HG03558 (cell line): ENCODE measurements around the gene NUDT21.
A peak's percentile ranks its signal among the peaks of the same experiment; 100 is the strongest.

Experiments used
- ATAC-seq: cut with Tn5 transposase; IDR thresholded peaks from one replicate; pipeline ENCODE4 v1.9.1; 2021; ENCODE audit warnings: moderate number of reproducible peaks; ENCODE audit not compliant: unreplicated experiment; ENCODE audit errors: extremely low read depth

NUDT21 gene

GRCh38 chr16:56463153-56463552 is 12.0 kb upstream of the NUDT21 start:
- no peak for ATAC-seq

DNA sequence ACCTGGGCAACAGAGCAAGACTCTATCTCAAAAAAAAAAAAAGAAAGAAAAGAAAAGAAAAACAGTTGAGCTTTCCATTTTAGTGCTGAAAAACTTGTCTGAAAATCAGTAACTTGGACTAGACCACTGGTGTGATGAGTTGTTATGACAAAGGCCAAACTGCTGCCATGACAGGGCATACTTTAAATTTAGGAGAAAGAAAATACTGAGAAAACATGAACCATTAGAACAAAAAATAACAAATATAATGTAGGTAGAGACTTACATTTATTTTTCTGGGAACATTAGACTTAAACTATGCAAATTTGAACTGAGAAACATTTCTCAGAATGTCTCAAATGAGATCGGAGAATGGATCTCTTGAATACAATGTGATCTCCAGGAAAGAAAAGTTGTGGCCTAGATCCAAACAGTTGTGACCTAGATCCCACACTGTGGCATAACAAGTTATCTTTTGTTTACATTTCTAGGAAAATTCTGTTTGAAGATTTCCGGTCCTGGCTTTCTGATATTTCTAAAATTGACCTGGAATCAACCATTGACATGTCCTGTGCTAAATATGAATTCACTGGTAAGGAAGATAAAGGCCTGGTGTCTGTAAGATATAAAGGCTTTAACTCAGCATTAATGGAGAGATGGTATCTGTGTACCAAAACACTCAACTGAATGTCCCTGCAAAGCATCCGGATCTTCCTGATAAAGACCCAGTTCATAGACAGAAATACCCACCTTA is 11.1 kb upstream of the NUDT21 start:
- no peak for ATAC-seq

DNA sequence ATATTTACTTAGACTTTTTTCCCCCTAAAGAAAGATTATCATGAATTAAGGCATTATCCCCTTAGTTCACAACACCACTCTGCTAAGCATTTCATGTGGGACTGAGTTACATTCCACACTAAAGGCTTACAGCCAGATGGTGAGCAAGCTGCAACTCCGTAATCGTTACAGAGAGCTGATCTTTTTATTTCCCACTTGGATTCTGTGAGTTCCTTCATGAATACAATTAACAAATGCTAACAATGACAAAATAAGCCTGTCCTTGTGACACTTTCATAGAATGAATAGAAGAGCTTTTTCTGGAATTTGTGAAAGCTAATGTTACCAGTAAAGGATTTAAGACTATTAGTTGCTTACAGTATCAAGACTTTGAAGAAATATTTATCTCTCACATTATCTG is 9.0 kb upstream of the NUDT21 start:
- no peak for ATAC-seq

GRCh38 chr16:56457927-56458470 is 6.9 kb upstream of the NUDT21 start:
- no peak for ATAC-seq

- ATAC-seq, result peak; percentile 5
Measured at GRCh38 chr16:56451753-56452689, 889 bp upstream of the NUDT21 start.

GRCh38 chr16:56450275-56450985 is 702 bp downstream of the NUDT21 start:
- no peak for ATAC-seq

DNA sequence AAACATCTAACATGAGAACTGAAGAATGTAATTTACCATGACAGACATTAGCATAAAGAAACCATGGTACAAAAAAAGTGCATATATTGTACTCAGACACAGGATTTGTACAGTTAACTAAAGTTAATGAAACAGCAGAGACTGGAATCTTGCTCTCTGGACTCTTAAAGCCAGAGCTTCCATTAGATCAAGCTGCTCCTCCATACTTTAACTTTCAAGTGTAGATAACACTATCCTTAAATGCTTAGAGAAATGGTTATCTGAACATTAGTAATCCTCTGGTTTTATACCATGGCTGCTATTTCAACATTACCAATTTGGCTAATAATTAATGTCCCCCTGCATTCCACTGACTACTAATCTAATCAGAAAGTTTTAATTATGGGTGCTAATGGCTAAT is 3.1 kb downstream of the NUDT21 start:
- no peak for ATAC-seq

DNA sequence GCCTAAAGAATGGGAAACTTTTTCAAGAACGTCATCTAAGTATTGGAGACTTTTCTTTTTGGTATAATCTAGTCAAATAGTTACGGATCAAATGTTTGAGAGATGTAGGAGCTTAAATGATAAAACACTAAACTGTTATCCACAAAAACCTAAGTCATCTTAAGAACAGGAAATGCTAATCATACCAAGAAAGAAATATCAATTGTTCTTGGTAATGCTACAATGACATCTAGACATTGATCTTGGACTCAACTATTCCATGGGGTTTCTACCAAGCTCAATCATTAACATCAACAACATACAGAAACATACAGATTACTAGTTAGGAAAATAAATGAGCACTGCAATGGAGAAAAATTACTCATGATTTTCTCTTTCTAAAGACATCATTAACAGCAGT is 3.8 kb downstream of the NUDT21 start:
- ATAC-seq, result no peak

GRCh38 chr16:56438038-56438437 is 13.1 kb downstream of the NUDT21 start:
- ATAC-seq, result no peak

- no peak for ATAC-seq
Measured at GRCh38 chr16:56436258-56436657, 14.9 kb downstream of the NUDT21 start.

- ATAC-seq, result no peak
Measured at GRCh38 chr16:56428091-56428490, 23.0 kb downstream of the NUDT21 start.

DNA sequence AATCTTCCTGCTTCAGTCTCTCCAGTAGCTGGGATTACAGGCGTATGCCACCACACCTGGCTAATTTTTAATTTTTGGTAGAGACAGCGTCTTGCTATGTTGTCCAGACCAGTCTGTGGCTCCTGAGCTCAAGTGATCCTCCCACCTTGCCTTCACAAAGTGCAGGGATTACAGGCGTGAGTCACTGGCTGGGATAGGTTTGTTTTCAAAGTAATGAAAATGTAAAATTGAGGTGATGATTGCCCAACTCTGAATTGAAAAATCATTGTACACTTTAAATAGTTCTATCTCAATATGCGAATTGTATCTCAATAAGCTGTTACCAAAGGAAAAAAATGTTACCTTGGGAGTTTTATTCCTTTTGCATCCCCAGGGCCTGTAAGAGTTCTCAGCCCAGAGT is 24.5 kb downstream of the NUDT21 start:
- ATAC-seq, result no peak

DNA sequence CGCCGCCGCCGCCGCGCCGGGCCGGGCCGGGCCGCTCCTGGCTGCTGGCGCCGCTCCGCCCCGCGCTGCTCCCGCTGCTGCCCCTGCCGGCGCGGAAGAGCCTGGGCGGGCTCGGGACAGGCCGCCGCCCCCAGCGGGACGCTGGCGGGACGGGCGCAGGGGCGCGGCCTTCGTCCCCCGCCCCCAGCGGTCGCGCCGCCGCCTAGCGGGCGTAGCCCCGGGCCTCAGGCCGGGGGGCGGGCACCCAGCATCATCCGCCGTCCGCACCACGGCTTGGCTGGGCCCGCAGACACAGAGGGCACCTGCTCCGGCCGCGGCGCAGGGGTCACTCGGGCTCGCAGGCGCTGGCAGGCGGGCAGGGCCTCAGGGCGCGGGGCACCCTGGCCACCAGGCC is 25.7 kb downstream of the NUDT21 start, which contains the start of gene AMFR:
Gene AMFR, minus strand, starts transcription at position 107 of the 394 bp plus-strand sequence. CDS start 218 bp downstream, outside the sequence.
- ATAC-seq, result peak; percentile 53

GRCh38 chr16:56424791-56425438 is 26.2 kb downstream of the NUDT21 start:
- ATAC-seq, result peak; percentile 22

DNA sequence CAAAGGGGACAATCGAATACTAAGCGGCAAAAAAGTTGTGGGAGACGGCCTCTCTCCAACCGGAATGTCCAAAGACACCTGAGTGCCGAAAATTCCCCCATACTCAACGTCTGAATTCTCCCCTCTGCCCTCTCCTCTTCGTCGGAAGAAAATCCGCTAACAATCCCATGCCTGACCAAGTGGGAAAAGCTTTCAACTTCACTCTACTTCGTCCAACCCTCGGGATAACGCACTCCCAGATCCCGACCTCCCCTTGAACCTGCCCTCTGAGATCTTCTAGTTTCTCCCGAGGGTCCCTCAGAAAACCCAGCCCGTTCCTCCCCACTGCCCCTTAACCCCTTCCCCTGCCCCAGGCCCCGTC is 26.7 kb downstream of the NUDT21 start:
- ATAC-seq, result no peak

DNA sequence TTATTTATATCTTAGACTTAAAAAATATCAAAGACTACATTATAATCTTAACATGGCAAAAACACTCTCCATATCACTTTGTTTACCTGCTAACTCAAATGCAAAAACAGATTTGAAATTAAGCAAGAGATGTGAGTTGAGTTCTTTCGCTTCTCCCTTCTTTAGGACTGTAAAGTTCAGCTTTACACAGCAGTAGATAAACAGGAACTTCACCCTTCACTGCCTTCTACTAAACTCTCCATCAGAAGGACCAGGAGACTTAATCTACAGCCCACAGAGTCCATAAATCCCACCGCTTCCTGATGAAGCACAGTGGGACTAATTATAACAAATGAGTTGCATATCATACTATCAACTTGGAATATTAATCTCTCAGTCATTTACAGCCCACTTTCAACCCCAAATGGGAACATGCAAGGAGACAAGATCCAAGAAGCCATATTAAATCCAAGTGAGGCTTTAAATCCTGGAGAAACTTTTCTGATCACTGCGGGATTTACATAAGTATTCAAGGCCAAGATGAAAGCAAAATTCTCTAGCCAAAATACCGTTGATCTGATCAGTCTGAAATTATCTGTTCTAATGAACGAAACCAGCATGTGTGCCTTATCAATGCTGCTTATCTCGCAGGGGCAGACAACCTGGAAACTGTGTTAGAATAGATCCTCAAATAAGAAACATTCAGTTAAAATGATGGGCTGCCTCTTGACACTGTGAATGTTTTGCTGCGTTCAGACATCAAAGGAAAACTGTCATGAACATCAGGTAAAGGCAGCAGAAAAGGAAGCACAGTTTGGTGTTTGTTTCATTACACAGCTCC is 27.3 kb downstream of the NUDT21 start:
- no peak for ATAC-seq

- no peak for ATAC-seq
Measured at GRCh38 chr16:56422896-56423441, 28.2 kb downstream of the NUDT21 start.

DNA sequence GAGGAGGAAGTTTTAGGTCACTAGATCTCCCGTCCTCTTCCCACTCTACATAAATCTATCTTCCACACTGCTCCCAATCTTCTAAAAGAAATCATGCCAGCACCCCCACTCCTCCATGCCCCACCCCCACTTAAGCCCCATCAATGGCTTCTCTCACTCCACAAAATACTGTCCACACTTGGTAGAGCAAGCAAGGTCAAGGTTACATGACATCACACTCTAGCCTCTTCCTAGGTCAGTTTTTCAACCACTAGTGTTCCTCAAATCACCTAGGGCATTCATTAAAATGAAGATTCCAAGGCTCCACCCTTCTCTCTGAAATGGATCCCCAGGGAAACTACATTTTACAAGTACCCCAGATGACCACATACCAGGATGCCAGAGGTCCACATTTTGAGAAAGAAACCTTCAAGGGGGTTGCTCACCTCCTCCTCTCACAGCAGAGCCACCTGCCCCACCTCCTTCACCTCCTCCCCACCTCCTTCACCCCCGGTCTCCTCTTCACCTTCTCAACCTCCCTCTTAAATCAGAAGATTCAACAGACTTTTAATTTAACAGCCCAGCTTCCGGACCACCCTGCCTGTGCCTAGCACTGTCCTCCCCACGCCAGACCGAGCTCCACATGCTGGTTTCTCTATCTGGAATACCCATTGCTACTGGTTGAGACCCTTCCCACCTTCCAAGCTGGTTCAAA is 29.0 kb downstream of the NUDT21 start:
- ATAC-seq, result no peak
